H9 (cell line): ENCODE measurements around the gene CKS2. TPM values are rescaled to one million over a fixed set of nuclear protein-coding genes. Genes with fewer than 3 reads are reported as not detected.

ENCODE experiments used
- DNase-seq: peaks from one replicate; pipeline ENCODE4 v3.0.0-alpha.2; 2017
- H2AFZ ChIP-seq: one replicate; pipeline ENCODE4 v1.6.1; 2013; ENCODE audit warnings: mild to moderate bottlenecking, low read length, control low read depth, moderate library complexity
- H2AK5ac ChIP-seq: 2 replicates; pipeline ENCODE4 v1.6.1; 2013; ENCODE audit warnings: low read length, control low read depth, mixed read lengths; ENCODE audit not compliant: insufficient read length
- H2BK120ac ChIP-seq: one replicate; pipeline ENCODE4 v1.6.1; 2013; ENCODE audit warnings: low read depth, mild to moderate bottlenecking, low read length, control low read depth, inconsistent platforms; ENCODE audit not compliant: poor library complexity, severe bottlenecking
- H2BK12ac ChIP-seq: 2 replicates; pipeline ENCODE4 v1.6.1; 2013; ENCODE audit warnings: low read length, control low read depth, mixed read lengths, low read depth; ENCODE audit not compliant: insufficient read length
- H2BK15ac ChIP-seq: 2 replicates; pipeline ENCODE4 v1.6.1; 2013; ENCODE audit warnings: low read depth, low read length, control low read depth
- H2BK20ac ChIP-seq: one replicate; pipeline ENCODE4 v1.6.1; 2013; ENCODE audit warnings: low read depth, mild to moderate bottlenecking, low read length, control low read depth, inconsistent platforms; ENCODE audit not compliant: poor library complexity, severe bottlenecking
- H2BK5ac ChIP-seq: 2 replicates; pipeline ENCODE4 v1.6.1; 2013; ENCODE audit warnings: low read length, control low read depth, mixed read lengths; ENCODE audit not compliant: insufficient read length
- H3K14ac ChIP-seq: 2 replicates; pipeline ENCODE4 v1.6.1; 2013; ENCODE audit warnings: low read length, control low read depth; ENCODE audit not compliant: insufficient read depth
- H3K18ac ChIP-seq: 2 replicates; pipeline ENCODE4 v1.6.1; 2013; ENCODE audit warnings: low read depth, mild to moderate bottlenecking, mixed read lengths, low read length, control low read depth; ENCODE audit not compliant: insufficient read length
- H3K23ac ChIP-seq: 2 replicates; pipeline ENCODE4 v1.6.1; 2013; ENCODE audit warnings: low read length, control low read depth, mixed read lengths, low read depth; ENCODE audit not compliant: insufficient read length
- H3K23me2 ChIP-seq: 2 replicates; pipeline ENCODE4 v1.6.1; 2013; ENCODE audit warnings: low read depth, mild to moderate bottlenecking, mixed read lengths, low read length, control low read depth; ENCODE audit not compliant: insufficient read length, poor library complexity, severe bottlenecking
- H3K27ac ChIP-seq: 2 replicates; pipeline ENCODE4 v1.5.1; 2013; ENCODE audit warnings: low read length, control low read depth, mixed read lengths, low read depth; ENCODE audit not compliant: insufficient read length
- H3K27me3 ChIP-seq: 2 replicates; pipeline ENCODE4 v1.6.1; 2013; ENCODE audit warnings: low read length, control low read depth, inconsistent platforms; ENCODE audit not compliant: insufficient read depth
- H3K4ac ChIP-seq: 2 replicates; pipeline ENCODE4 v1.6.1; 2013; ENCODE audit warnings: low read depth, mild to moderate bottlenecking, control low read depth, inconsistent platforms, low read length, moderate library complexity
- H3K4me1 ChIP-seq: 2 replicates; pipeline ENCODE4 v1.6.1; 2013; ENCODE audit warnings: low read length, control low read depth, inconsistent platforms; ENCODE audit not compliant: insufficient read depth
- H3K4me2 ChIP-seq: 2 replicates; pipeline ENCODE4 v1.6.1; 2013; ENCODE audit warnings: low read length, control low read depth, mixed read lengths; ENCODE audit not compliant: insufficient read length, insufficient read depth
- H3K56ac ChIP-seq: 2 replicates; pipeline ENCODE4 v1.6.1; 2013; ENCODE audit warnings: low read depth, mild to moderate bottlenecking, mixed read lengths, low read length, control low read depth; ENCODE audit not compliant: insufficient read length
- H3K79me1 ChIP-seq: 2 replicates; pipeline ENCODE4 v1.6.1; 2013; ENCODE audit warnings: low read depth, mild to moderate bottlenecking, moderate library complexity, low read length, control low read depth, inconsistent platforms; ENCODE audit not compliant: insufficient read depth, poor library complexity, severe bottlenecking
- H3K79me2 ChIP-seq: 2 replicates; pipeline ENCODE4 v1.6.1; 2013; ENCODE audit warnings: low read length, control low read depth, inconsistent platforms; ENCODE audit not compliant: insufficient read depth
- H3K9ac ChIP-seq: 2 replicates; pipeline ENCODE4 v1.6.1; 2013; ENCODE audit warnings: low read length, control low read depth, mixed read lengths; ENCODE audit not compliant: insufficient read length; ENCODE audit errors: extremely low read depth
- H3K9me3 ChIP-seq: one replicate; pipeline ENCODE4 v1.6.1; 2013; ENCODE audit warnings: low read depth, low read length, inconsistent platforms; ENCODE audit not compliant: control insufficient read depth
- H3T11ph ChIP-seq: one replicate; pipeline ENCODE4 v1.6.1; 2013; ENCODE audit warnings: mild to moderate bottlenecking, low read length, control low read depth, inconsistent platforms
- H4K20me1 ChIP-seq: one replicate; pipeline ENCODE4 v1.6.1; 2013; ENCODE audit not compliant: control insufficient read depth, insufficient read length, insufficient read depth
- H4K5ac ChIP-seq: 2 replicates; pipeline ENCODE4 v1.6.1; 2013; ENCODE audit warnings: low read depth, mild to moderate bottlenecking, mixed read lengths, low read length, control low read depth; ENCODE audit not compliant: insufficient read length
- H4K8ac ChIP-seq: replicated peaks from 2 replicates; pipeline ENCODE4 v1.6.1; 2013; ENCODE audit warnings: low read length, control low read depth, mixed read lengths, low read depth; ENCODE audit not compliant: insufficient read length
- H4K91ac ChIP-seq: 2 replicates; pipeline ENCODE4 v1.6.1; 2013; ENCODE audit warnings: low read depth, mild to moderate bottlenecking, moderate library complexity, mixed read lengths, low read length, control low read depth; ENCODE audit not compliant: insufficient read length
- H3K27ac Mint-ChIP-seq, 3 experiments: 2 replicates in 2 of 3; 3 replicates in 1 of 3; pipeline ENCODE4 v1.8.0; 2020 to 2021; ENCODE audit warnings: mixed read lengths in 3 of 3, mild to moderate bottlenecking in 1 of 3, moderate library complexity in 1 of 3
- H3K27me3 Mint-ChIP-seq: 2 replicates; pipeline ENCODE4 v1.8.0; 2021; ENCODE audit warnings: low read depth, mild to moderate bottlenecking, moderate library complexity, mixed read lengths
- H3K36me3 Mint-ChIP-seq, 3 experiments: 2 replicates in 2 of 3; 3 replicates in 1 of 3; pipeline ENCODE4 v1.8.0; 2020 to 2021; ENCODE audit warnings: low read depth in 3 of 3, mixed read lengths in 3 of 3; ENCODE audit not compliant: insufficient read depth in 1 of 3
- H3K4me1 Mint-ChIP-seq, 2 experiments: 2 replicates each; pipeline ENCODE4 v1.8.0; 2020; ENCODE audit warnings: mixed read lengths in 2 of 2
- H3K4me3 Mint-ChIP-seq, 2 experiments: 2 replicates in 1 of 2; 3 replicates in 1 of 2; pipeline ENCODE4 v1.8.0; 2020 to 2021; ENCODE audit warnings: mild to moderate bottlenecking in 2 of 2, mixed read lengths in 2 of 2, moderate library complexity in 1 of 2
- H3K9me3 Mint-ChIP-seq, 2 experiments: 2 replicates in 1 of 2; 3 replicates in 1 of 2; pipeline ENCODE4 v1.8.0; 2020; ENCODE audit warnings: mild to moderate bottlenecking in 2 of 2, mixed read lengths in 2 of 2, moderate library complexity in 1 of 2
- CTCF ChIP-seq: fragments of 200-600 bp; sonication (generic); conservative IDR thresholded peaks from 3 replicates; pipeline ENCODE4 v1.8.0; 2021; ENCODE audit warnings: antibody characterized with exemption, mild to moderate bottlenecking
- WGBS: extraction: QIAGEN DNeasy Blood & Tissue Kit; methylation state at CpG from one replicate; pipeline ENCODE4 v1.1.7; 2013; ENCODE audit warnings: missing lambda C conversion rate, low lambda C conversion rate, mixed read lengths; ENCODE audit not compliant: insufficient read length; ENCODE audit errors: extremely low coverage; 5-methylcytosine and 5-hydroxymethylcytosine counted together
- total RNA-seq: library from RNA; stranded (reverse); gene quantifications from 2 replicates; pipeline ENCODE4 v1.2.1, GENCODE V29; 2021

The CKS2 gene
- total RNA-seq, 1 experiment from 2014 or later = 211 TPM

DNA sequence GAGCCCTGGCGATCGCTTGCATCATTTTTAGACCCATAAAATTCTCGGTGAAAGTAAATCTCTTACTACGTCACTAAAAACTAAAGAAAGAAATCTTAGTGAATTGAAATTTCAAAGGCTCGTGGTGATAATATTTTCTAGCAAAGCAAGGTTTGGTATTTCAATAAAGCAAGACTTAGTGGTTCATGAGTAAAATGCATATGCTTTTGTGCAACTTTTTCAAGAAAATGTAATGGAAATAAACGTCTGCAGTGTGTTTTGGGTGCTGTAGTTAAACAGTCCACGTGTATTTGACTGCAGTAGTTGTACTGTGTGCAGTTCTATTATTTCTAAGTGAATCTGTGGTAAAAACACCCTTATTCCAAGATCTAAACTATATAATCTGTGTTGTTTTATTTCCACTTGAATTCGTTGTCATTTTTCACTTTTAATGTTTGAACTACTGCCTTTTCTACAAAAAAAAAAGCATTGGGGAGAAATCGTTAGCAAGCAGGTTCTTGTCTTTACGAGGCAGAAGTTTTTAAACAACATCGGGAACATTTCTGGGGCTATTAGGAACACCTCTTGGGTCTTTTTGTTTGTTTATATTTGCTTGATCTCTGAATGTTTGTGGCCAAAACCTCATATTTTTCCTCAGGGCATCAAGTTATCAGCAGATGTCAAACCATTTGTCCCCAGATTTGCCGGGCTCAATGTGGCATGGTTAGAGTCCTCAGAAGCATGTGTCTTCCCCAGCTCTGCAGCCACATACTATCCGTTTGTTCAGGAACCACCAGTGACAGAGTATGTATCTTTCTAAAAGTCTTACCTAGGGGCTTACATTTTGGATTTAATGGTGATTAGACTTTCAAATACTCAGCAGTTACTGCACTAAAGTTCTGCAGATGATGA, 8.3 kb downstream of the CKS2 start:
- Histone ChIP-seq H3K4ac (no peak overlapping the region), H3K79me1 (peaks cover 4% of the 10 kb centered on the region), H4K20me1 (no peaks in the 10 kb centered on the region), H2AK5ac (no peak overlapping the region), H4K5ac (no peak overlapping the region), H3K79me2 (peaks cover 25% of the 10 kb centered on the region; the same call in 1 of the 2 replicates), H3K27ac (peak overlapping the region; percentile 86), H3K4me1 (no peaks in the 10 kb centered on the region), H3T11ph (peak overlapping the region; percentile 73), H4K91ac (no peak overlapping the region), H3K56ac (no peak overlapping the region), H3K23me2 (peaks cover 4% of the 10 kb centered on the region), H3K14ac (peak overlapping the region; percentile 49; the same call in 1 of the 2 replicates), H3K27me3 (no peaks in the 10 kb centered on the region), H2BK12ac (no peak overlapping the region), H3K9ac (peak overlapping the region; percentile 88), H4K8ac (no peak overlapping the region), H2BK120ac (no peak overlapping the region), H3K23ac (no peak overlapping the region), H2AFZ (no peak overlapping the region), H3K4me2 (peak overlapping the region; percentile 46), H2BK5ac (no peak overlapping the region), H2BK20ac (no peak overlapping the region), H2BK15ac (no peak overlapping the region), H3K18ac (peak overlapping the region; percentile 4), H3K9me3 (no peaks in the 10 kb centered on the region)
- Mint-ChIP-seq H3K27me3 (no peaks in the 10 kb centered on the region), H3K36me3 (peaks cover 26 to 62% (median 59%) of the 10 kb centered on the region in 3 experiments; a peak in 6 of 7 replicates), H3K27ac (peak overlapping the region; percentile 90 to 100 (median 99)), H3K4me3 (peak overlapping the region; percentile 79 to 88), H3K4me1 (peaks cover 27 to 31% of the 10 kb centered on the region in 2 experiments), H3K9me3 (no peaks in the 10 kb centered on the region)
- no peak for DNase-seq
- WGBS = no CpG with 5 or more reads among the region's 13 CpGs
- 0 out of 3 replicates have a peak, but pooled peaks have one; percentile 1 for TF ChIP-seq CTCF
